Liver (tissue), 3 donors: Measurements from ENCODE around the gene MAN1A2.

Experiments
- FOXA1 ChIP-seq: IDR thresholded peaks from 2 replicates; pipeline ENCODE4 v1.6.1; 2016; ENCODE audit warnings: antibody characterized with exemption
- JUND ChIP-seq, 2 donors: IDR thresholded peaks; 2 replicates each; pipeline ENCODE4 v1.6.1; 2016; ENCODE audit warnings: antibody characterized with exemption in 2 of 2
- RAD21 ChIP-seq, 2 donors: IDR thresholded peaks; 2 replicates each; pipeline ENCODE4 v1.6.1; 2016; ENCODE audit warnings: antibody characterized with exemption in 2 of 2, mild to moderate bottlenecking in 2 of 2
- TF ChIP-seq, protein P1 (sequence below): fragments of 150-350 bp; IDR thresholded peaks from 2 replicates; pipeline ENCODE4 v1.5.1; 2017; ENCODE audit warnings: improper control_type of control experiment, low read depth, low read length; ENCODE audit not compliant: missing input control
- TF ChIP-seq, protein P2 (sequence below): IDR thresholded peaks from 2 replicates; pipeline ENCODE4 v1.6.1; 2016; ENCODE audit warnings: antibody characterized with exemption, mild to moderate bottlenecking
- donor health status: healthy.
- donor health status: healthy.

DNA sequence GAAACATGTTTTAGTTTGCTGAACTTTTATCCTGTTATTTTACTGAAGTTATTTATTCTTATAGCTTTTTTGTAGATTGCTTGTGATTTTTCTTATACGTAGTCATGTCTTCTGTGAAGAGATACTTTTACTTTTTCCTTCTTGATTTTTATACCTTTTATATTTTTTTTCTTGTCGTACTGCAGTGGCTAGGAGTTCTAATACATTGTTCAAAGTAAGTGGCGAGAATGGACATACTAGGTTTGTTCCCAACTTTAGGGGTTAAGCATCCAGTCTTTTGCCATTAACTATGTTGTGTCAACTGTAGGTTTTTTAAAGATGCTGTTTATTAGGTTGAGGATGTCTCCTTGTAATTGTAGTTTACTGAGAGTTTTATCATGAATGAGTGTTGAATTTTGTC, 36.3 kb downstream of the MAN1A2 start:
- TF ChIP-seq, protein P1, sequence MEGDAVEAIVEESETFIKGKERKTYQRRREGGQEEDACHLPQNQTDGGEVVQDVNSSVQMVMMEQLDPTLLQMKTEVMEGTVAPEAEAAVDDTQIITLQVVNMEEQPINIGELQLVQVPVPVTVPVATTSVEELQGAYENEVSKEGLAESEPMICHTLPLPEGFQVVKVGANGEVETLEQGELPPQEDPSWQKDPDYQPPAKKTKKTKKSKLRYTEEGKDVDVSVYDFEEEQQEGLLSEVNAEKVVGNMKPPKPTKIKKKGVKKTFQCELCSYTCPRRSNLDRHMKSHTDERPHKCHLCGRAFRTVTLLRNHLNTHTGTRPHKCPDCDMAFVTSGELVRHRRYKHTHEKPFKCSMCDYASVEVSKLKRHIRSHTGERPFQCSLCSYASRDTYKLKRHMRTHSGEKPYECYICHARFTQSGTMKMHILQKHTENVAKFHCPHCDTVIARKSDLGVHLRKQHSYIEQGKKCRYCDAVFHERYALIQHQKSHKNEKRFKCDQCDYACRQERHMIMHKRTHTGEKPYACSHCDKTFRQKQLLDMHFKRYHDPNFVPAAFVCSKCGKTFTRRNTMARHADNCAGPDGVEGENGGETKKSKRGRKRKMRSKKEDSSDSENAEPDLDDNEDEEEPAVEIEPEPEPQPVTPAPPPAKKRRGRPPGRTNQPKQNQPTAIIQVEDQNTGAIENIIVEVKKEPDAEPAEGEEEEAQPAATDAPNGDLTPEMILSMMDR: no peak
- TF ChIP-seq RAD21 (IDR thresholded peaks at IDR 0.05) (no peak), FOXA1 (no peak), JUND (IDR thresholded peaks at IDR 0.05) (no peak)
- TF ChIP-seq, protein P2, sequence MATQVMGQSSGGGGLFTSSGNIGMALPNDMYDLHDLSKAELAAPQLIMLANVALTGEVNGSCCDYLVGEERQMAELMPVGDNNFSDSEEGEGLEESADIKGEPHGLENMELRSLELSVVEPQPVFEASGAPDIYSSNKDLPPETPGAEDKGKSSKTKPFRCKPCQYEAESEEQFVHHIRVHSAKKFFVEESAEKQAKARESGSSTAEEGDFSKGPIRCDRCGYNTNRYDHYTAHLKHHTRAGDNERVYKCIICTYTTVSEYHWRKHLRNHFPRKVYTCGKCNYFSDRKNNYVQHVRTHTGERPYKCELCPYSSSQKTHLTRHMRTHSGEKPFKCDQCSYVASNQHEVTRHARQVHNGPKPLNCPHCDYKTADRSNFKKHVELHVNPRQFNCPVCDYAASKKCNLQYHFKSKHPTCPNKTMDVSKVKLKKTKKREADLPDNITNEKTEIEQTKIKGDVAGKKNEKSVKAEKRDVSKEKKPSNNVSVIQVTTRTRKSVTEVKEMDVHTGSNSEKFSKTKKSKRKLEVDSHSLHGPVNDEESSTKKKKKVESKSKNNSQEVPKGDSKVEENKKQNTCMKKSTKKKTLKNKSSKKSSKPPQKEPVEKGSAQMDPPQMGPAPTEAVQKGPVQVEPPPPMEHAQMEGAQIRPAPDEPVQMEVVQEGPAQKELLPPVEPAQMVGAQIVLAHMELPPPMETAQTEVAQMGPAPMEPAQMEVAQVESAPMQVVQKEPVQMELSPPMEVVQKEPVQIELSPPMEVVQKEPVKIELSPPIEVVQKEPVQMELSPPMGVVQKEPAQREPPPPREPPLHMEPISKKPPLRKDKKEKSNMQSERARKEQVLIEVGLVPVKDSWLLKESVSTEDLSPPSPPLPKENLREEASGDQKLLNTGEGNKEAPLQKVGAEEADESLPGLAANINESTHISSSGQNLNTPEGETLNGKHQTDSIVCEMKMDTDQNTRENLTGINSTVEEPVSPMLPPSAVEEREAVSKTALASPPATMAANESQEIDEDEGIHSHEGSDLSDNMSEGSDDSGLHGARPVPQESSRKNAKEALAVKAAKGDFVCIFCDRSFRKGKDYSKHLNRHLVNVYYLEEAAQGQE: no peak
